Measurements from ENCODE around the gene CALB2.

CALB2 gene

GRCh38 chr16:71429581-71429980, 71.1 kb downstream of the CALB2 start:
- DNase-seq, result no peak

DNA sequence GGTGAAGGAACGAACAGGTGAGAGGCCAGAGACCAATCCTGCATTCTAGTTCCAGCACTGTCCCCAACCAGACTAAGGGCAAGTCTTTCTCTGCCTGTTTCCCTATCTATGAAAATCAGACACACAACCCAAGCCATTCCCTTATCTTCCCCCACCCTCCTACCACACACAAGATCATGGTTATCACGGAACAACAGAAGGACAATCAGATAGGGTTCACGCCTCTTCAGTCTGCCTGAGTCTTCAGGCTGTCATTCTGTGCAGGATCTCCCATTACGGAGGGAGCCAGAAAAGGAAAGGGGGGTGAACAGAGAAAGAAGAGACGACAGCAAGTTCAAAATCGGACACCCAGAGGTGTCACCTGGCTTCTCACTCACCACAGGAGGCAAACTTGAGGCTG, 72.2 kb downstream of the CALB2 start:
- DNase-seq, result no peak

DNA sequence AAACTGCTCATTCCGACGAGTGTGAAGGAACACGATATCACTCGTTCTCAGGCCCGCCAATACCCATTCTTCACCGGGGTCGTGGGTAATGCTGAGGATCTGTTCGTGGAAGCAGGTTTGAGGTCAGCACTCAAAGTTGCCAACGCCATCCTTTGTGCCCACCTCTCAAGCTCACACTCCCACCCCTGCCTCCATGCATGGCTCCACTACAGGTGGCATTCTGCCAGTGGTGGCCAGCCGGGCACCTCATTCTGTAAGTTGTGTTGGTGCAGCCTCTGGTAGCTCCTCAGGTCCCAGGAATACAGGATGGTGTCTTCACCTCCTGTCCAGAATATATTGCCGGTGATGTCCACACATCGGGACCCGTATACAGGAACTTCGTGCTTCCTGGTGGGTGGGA, 72.7 kb downstream of the CALB2 start:
- DNase-seq, result no peak

- no peak for DNase-seq
Observed at GRCh38 chr16:71431991-71432390, 73.5 kb downstream of the CALB2 start.

DNA sequence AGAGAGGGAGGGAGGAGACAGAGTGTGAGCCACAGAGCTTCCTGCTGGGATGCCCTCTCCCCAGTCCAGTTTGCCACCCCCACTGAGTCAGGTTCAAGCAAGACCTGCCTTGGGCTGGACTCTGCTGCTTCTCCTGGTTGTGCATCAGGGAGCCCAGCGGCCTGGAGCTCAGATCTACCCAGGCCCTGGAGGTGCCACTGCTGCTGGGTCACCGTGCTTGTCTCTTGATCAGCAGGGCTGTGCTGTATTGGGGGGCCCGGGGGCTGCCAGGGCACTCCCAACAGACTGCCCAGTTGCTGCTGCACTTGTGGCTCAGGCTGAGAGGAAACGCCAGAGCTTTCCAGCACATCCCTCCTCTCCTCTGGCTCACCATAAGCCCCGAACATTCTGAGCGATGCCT, 74.4 kb downstream of the CALB2 start:
- DNase-seq, result no peak

- no peak for DNase-seq
Observed at GRCh38 chr16:71436473-71436872, 78.0 kb downstream of the CALB2 start.

DNA sequence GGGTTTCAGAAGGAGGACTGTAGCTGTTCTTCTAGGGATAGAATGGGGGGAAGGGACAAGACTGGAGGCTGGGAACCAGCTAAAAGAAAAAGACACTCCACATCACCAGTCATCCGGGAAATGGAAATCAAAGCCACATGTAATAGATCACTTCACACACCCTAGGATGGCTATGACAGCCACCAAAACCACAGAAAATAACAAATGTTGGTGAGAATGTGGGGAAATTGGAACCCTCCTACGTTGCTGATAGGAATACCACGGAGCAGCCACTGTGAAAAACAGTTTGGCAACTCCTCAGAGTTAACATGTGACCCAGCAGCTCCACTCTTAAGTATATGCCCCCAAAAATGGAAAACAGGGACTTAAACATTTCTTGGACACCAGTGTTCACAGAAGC, 81.0 kb downstream of the CALB2 start:
- no peak for DNase-seq
